Measurements from ENCODE around the gene SUMO3.

DNA sequence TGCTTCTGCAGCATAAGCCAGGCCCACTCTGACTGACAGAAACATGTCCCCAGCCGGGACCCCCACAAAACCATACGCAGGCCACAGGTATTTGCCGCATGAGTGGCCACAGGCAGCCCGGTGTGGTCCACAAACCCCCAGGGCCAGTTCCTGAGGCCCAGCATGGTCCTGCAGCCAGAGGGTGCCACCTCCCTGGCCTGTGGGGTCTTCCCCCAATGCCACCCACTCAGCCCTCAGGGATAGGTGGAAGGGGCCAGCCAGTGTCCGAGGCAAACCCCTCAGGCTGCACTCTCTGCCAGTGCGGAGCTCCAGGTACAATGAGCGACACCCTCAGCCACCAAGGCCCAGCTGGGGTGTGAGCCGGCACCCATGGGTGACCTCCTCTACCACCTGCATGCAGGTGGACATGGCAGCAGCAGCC, 59.7 kb downstream of the SUMO3 start:
- TF ChIP-seq, protein P1, sequence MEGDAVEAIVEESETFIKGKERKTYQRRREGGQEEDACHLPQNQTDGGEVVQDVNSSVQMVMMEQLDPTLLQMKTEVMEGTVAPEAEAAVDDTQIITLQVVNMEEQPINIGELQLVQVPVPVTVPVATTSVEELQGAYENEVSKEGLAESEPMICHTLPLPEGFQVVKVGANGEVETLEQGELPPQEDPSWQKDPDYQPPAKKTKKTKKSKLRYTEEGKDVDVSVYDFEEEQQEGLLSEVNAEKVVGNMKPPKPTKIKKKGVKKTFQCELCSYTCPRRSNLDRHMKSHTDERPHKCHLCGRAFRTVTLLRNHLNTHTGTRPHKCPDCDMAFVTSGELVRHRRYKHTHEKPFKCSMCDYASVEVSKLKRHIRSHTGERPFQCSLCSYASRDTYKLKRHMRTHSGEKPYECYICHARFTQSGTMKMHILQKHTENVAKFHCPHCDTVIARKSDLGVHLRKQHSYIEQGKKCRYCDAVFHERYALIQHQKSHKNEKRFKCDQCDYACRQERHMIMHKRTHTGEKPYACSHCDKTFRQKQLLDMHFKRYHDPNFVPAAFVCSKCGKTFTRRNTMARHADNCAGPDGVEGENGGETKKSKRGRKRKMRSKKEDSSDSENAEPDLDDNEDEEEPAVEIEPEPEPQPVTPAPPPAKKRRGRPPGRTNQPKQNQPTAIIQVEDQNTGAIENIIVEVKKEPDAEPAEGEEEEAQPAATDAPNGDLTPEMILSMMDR (IDR thresholded peaks at IDR 0.05; ENCODE audit: low read depth, low read length, missing input control), result no peak
- TF ChIP-seq TAF1 (conservative IDR thresholded peaks at IDR 0.05), result no peak
- no peak for TF ChIP-seq SP1 (IDR thresholded peaks at IDR 0.05)
- TF ChIP-seq, protein P2, sequence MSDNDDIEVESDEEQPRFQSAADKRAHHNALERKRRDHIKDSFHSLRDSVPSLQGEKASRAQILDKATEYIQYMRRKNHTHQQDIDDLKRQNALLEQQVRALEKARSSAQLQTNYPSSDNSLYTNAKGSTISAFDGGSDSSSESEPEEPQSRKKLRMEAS (IDR thresholded peaks at IDR 0.05), result no peak
- TF ChIP-seq EGR1 (IDR thresholded peaks at IDR 0.05; ENCODE audit: low read depth in 2 of 2), result no peak
- TF ChIP-seq YY1 (IDR thresholded peaks at IDR 0.05), result no peak
- TF ChIP-seq ZBTB33 (IDR thresholded peaks at IDR 0.05), result no peak
- TF ChIP-seq GABPA (IDR thresholded peaks at IDR 0.05 in 1 of 2, conservative IDR thresholded peaks at IDR 0.05 in 1 of 2), result no peak
- TF ChIP-seq REST (IDR thresholded peaks at IDR 0.05), result no peak
- no peak for TF ChIP-seq HNF4G (IDR thresholded peaks at IDR 0.05)
- no peak for TF ChIP-seq ATF3 (IDR thresholded peaks at IDR 0.05)
- no peak for TF ChIP-seq RAD21 (IDR thresholded peaks at IDR 0.05)
